ENCODE results near the gene AKAP13. TPM values are rescaled to one million over a fixed set of nuclear protein-coding genes. Genes with fewer than 3 reads are reported as not detected.
"Not testable (repeated sequence)": the region's sequence is repeated elsewhere in the genome, so short reads cannot be mapped to it uniquely, and the experiment has no call there.

Gene AKAP13
- polyA plus RNA-seq, 2 donors, result 27.6 to 35.7 TPM

- not testable (repeated sequence) for H3K36me3 ChIP-seq (ENCODE audit: control insufficient read depth in 2 of 2, insufficient read depth in 2 of 2, low read length in 1 of 2); H3K9me3 ChIP-seq (ENCODE audit: control insufficient read depth in 2 of 2, insufficient read depth in 1 of 2, low read depth in 1 of 2, low read length in 1 of 2); H3K27ac ChIP-seq (ENCODE audit: low read depth in 2 of 2, low read length in 1 of 2); H3K4me3 ChIP-seq (ENCODE audit: low read depth in 1 of 2, low read length in 2 of 2); H3K4me1 ChIP-seq (ENCODE audit: control insufficient read depth in 2 of 2, insufficient read depth in 2 of 2, low read length in 1 of 2); H3K27me3 ChIP-seq (ENCODE audit: control insufficient read depth in 1 of 2, insufficient read depth in 2 of 2, low read length in 2 of 2)
- 85 to 87% methylated on average over 8 of the region's 8 CpGs for WGBS, 2 donors
Observed at GRCh38 chr15:85348048-85348766, 32.2 kb upstream of the AKAP13 start.

GRCh38 chr15:85349062-85349461, 31.3 kb upstream of the AKAP13 start:
- H3K27me3 ChIP-seq (ENCODE audit: control insufficient read depth in 1 of 2, insufficient read depth in 2 of 2, low read length in 2 of 2); H3K4me3 ChIP-seq (ENCODE audit: low read depth in 1 of 2, low read length in 2 of 2); H3K9me3 ChIP-seq (ENCODE audit: control insufficient read depth in 2 of 2, insufficient read depth in 1 of 2, low read depth in 1 of 2, low read length in 1 of 2); H3K36me3 ChIP-seq (ENCODE audit: control insufficient read depth in 2 of 2, insufficient read depth in 2 of 2, low read length in 1 of 2); H3K4me1 ChIP-seq (ENCODE audit: control insufficient read depth in 2 of 2, insufficient read depth in 2 of 2, low read length in 1 of 2); H3K27ac ChIP-seq (ENCODE audit: low read depth in 2 of 2, low read length in 1 of 2): not testable (repeated sequence)
- 81 to 89% methylated on average over 4 of the region's 4 CpGs for WGBS, 2 donors

- 79 to 81% methylated on average over 3 of the region's 3 CpGs for WGBS, 2 donors
- H3K36me3 ChIP-seq (ENCODE audit: control insufficient read depth in 2 of 2, insufficient read depth in 2 of 2, low read length in 1 of 2), result no peaks in the 10 kb centered on the region
- H3K9me3 ChIP-seq (ENCODE audit: control insufficient read depth in 2 of 2, insufficient read depth in 1 of 2, low read depth in 1 of 2, low read length in 1 of 2), result no peaks in the 10 kb centered on the region
- no peak overlapping the region for H3K4me3 ChIP-seq (ENCODE audit: low read depth in 1 of 2, low read length in 2 of 2)
- H3K4me1 ChIP-seq (ENCODE audit: control insufficient read depth in 2 of 2, insufficient read depth in 2 of 2, low read length in 1 of 2), result peaks cover 0 to 2% of the 10 kb centered on the region in 2 donors
- H3K27ac ChIP-seq (ENCODE audit: low read depth in 2 of 2, low read length in 1 of 2), result no peak overlapping the region
- H3K27me3 ChIP-seq (ENCODE audit: control insufficient read depth in 1 of 2, insufficient read depth in 2 of 2, low read length in 2 of 2), result no peaks in the 10 kb centered on the region
Observed at GRCh38 chr15:85350395-85350794, 30.0 kb upstream of the AKAP13 start.

GRCh38 chr15:85351501-85351900, 28.9 kb upstream of the AKAP13 start:
- not testable (repeated sequence) for H3K9me3 ChIP-seq (ENCODE audit: control insufficient read depth in 2 of 2, insufficient read depth in 1 of 2, low read depth in 1 of 2, low read length in 1 of 2); H3K4me1 ChIP-seq (ENCODE audit: control insufficient read depth in 2 of 2, insufficient read depth in 2 of 2, low read length in 1 of 2); H3K27ac ChIP-seq (ENCODE audit: low read depth in 2 of 2, low read length in 1 of 2); H3K36me3 ChIP-seq (ENCODE audit: control insufficient read depth in 2 of 2, insufficient read depth in 2 of 2, low read length in 1 of 2); H3K4me3 ChIP-seq (ENCODE audit: low read depth in 1 of 2, low read length in 2 of 2); H3K27me3 ChIP-seq (ENCODE audit: control insufficient read depth in 1 of 2, insufficient read depth in 2 of 2, low read length in 2 of 2)
- 85 to 87% methylated on average over 8 of the region's 8 CpGs for WGBS, 2 donors

- WGBS, 2 donors, result 92 to 96% methylated on average over 4 of the region's 4 CpGs
- no peak overlapping the region for H3K27ac ChIP-seq (ENCODE audit: low read depth in 2 of 2, low read length in 1 of 2)
- H3K9me3 ChIP-seq (ENCODE audit: control insufficient read depth in 2 of 2, insufficient read depth in 1 of 2, low read depth in 1 of 2, low read length in 1 of 2), result no peaks in the 10 kb centered on the region
- H3K27me3 ChIP-seq (ENCODE audit: control insufficient read depth in 1 of 2, insufficient read depth in 2 of 2, low read length in 2 of 2), result no peaks in the 10 kb centered on the region
- H3K4me1 ChIP-seq (ENCODE audit: control insufficient read depth in 2 of 2, insufficient read depth in 2 of 2, low read length in 1 of 2), result no peaks in the 10 kb centered on the region
- no peaks in the 10 kb centered on the region for H3K36me3 ChIP-seq (ENCODE audit: control insufficient read depth in 2 of 2, insufficient read depth in 2 of 2, low read length in 1 of 2)
- H3K4me3 ChIP-seq (ENCODE audit: low read depth in 1 of 2, low read length in 2 of 2), result no peak overlapping the region
Observed at GRCh38 chr15:85351965-85352364, 28.4 kb upstream of the AKAP13 start.

- Histone ChIP-seq H3K27me3 (ENCODE audit: control insufficient read depth in 1 of 2, insufficient read depth in 2 of 2, low read length in 2 of 2) (no peaks in the 10 kb centered on the region), H3K4me1 (ENCODE audit: control insufficient read depth in 2 of 2, insufficient read depth in 2 of 2, low read length in 1 of 2) (no peaks in the 10 kb centered on the region), H3K27ac (ENCODE audit: low read depth in 2 of 2, low read length in 1 of 2) (no peak overlapping the region), H3K9me3 (ENCODE audit: control insufficient read depth in 2 of 2, insufficient read depth in 1 of 2, low read depth in 1 of 2, low read length in 1 of 2) (no peaks in the 10 kb centered on the region), H3K36me3 (ENCODE audit: control insufficient read depth in 2 of 2, insufficient read depth in 2 of 2, low read length in 1 of 2) (no peaks in the 10 kb centered on the region), H3K4me3 (ENCODE audit: low read depth in 1 of 2, low read length in 2 of 2) (no peak overlapping the region)
Observed at GRCh38 chr15:85353516-85353915, 26.9 kb upstream of the AKAP13 start.

- no peak overlapping the region for H3K27ac ChIP-seq (ENCODE audit: low read depth in 2 of 2, low read length in 1 of 2)
- no peaks in the 10 kb centered on the region for H3K4me1 ChIP-seq (ENCODE audit: control insufficient read depth in 2 of 2, insufficient read depth in 2 of 2, low read length in 1 of 2)
- no peak overlapping the region for H3K4me3 ChIP-seq (ENCODE audit: low read depth in 1 of 2, low read length in 2 of 2)
- WGBS, 2 donors, result 39 to 51% methylated on average over 4 of the region's 4 CpGs
- no peaks in the 10 kb centered on the region for H3K27me3 ChIP-seq (ENCODE audit: control insufficient read depth in 1 of 2, insufficient read depth in 2 of 2, low read length in 2 of 2)
- no peaks in the 10 kb centered on the region for H3K9me3 ChIP-seq (ENCODE audit: control insufficient read depth in 2 of 2, insufficient read depth in 1 of 2, low read depth in 1 of 2, low read length in 1 of 2)
- no peaks in the 10 kb centered on the region for H3K36me3 ChIP-seq (ENCODE audit: control insufficient read depth in 2 of 2, insufficient read depth in 2 of 2, low read length in 1 of 2)
Observed at GRCh38 chr15:85354461-85354860, 25.9 kb upstream of the AKAP13 start.

GRCh38 chr15:85354948-85355347, 25.5 kb upstream of the AKAP13 start:
- no peak overlapping the region for H3K4me3 ChIP-seq (ENCODE audit: low read depth in 1 of 2, low read length in 2 of 2)
- no peaks in the 10 kb centered on the region for H3K36me3 ChIP-seq (ENCODE audit: control insufficient read depth in 2 of 2, insufficient read depth in 2 of 2, low read length in 1 of 2)
- H3K27me3 ChIP-seq (ENCODE audit: control insufficient read depth in 1 of 2, insufficient read depth in 2 of 2, low read length in 2 of 2), result no peaks in the 10 kb centered on the region
- H3K9me3 ChIP-seq (ENCODE audit: control insufficient read depth in 2 of 2, insufficient read depth in 1 of 2, low read depth in 1 of 2, low read length in 1 of 2), result no peaks in the 10 kb centered on the region
- 73 to 80% methylated on average over 4 of the region's 4 CpGs for WGBS, 2 donors
- no peak overlapping the region for H3K27ac ChIP-seq (ENCODE audit: low read depth in 2 of 2, low read length in 1 of 2)
- H3K4me1 ChIP-seq (ENCODE audit: control insufficient read depth in 2 of 2, insufficient read depth in 2 of 2, low read length in 1 of 2), result no peaks in the 10 kb centered on the region

- Histone ChIP-seq H3K4me3 (ENCODE audit: low read depth in 1 of 2, low read length in 2 of 2) (no peak overlapping the region), H3K27ac (ENCODE audit: low read depth in 2 of 2, low read length in 1 of 2) (no peak overlapping the region), H3K4me1 (ENCODE audit: control insufficient read depth in 2 of 2, insufficient read depth in 2 of 2, low read length in 1 of 2) (no peaks in the 10 kb centered on the region), H3K9me3 (ENCODE audit: control insufficient read depth in 2 of 2, insufficient read depth in 1 of 2, low read depth in 1 of 2, low read length in 1 of 2) (no peaks in the 10 kb centered on the region), H3K36me3 (ENCODE audit: control insufficient read depth in 2 of 2, insufficient read depth in 2 of 2, low read length in 1 of 2) (no peaks in the 10 kb centered on the region), H3K27me3 (ENCODE audit: control insufficient read depth in 1 of 2, insufficient read depth in 2 of 2, low read length in 2 of 2) (no peaks in the 10 kb centered on the region)
- 59 to 72% methylated on average over 1 of the region's 1 CpG for WGBS, 2 donors
Observed at GRCh38 chr15:85356276-85356675, 24.1 kb upstream of the AKAP13 start.

GRCh38 chr15:85361323-85361722, 19.1 kb upstream of the AKAP13 start:
- Histone ChIP-seq H3K9me3 (ENCODE audit: control insufficient read depth in 2 of 2, insufficient read depth in 1 of 2, low read depth in 1 of 2, low read length in 1 of 2) (no peaks in the 10 kb centered on the region), H3K27ac (ENCODE audit: low read depth in 2 of 2, low read length in 1 of 2) (no peak overlapping the region), H3K4me3 (ENCODE audit: low read depth in 1 of 2, low read length in 2 of 2) (no peak overlapping the region), H3K4me1 (ENCODE audit: control insufficient read depth in 2 of 2, insufficient read depth in 2 of 2, low read length in 1 of 2) (no peaks in the 10 kb centered on the region), H3K27me3 (ENCODE audit: control insufficient read depth in 1 of 2, insufficient read depth in 2 of 2, low read length in 2 of 2) (no peaks in the 10 kb centered on the region), H3K36me3 (ENCODE audit: control insufficient read depth in 2 of 2, insufficient read depth in 2 of 2, low read length in 1 of 2) (no peaks in the 10 kb centered on the region)
- WGBS, 2 donors, result 77 to 85% methylated on average over 4 of the region's 4 CpGs

Data from esophagus (tissue), 2 donors.